Suppressor macrophage treated with lipopolysaccharide for 1 hour (primary cell): ENCODE results near the gene NSMF.
A peak's percentile ranks its signal among the peaks of the same experiment; 100 is the strongest.

ENCODE experiments used
- DNase-seq, 3 donors: peaks; one replicate each; pipeline ENCODE4 v3.0.0-alpha.2; 2020 to 2022

NSMF gene

DNA sequence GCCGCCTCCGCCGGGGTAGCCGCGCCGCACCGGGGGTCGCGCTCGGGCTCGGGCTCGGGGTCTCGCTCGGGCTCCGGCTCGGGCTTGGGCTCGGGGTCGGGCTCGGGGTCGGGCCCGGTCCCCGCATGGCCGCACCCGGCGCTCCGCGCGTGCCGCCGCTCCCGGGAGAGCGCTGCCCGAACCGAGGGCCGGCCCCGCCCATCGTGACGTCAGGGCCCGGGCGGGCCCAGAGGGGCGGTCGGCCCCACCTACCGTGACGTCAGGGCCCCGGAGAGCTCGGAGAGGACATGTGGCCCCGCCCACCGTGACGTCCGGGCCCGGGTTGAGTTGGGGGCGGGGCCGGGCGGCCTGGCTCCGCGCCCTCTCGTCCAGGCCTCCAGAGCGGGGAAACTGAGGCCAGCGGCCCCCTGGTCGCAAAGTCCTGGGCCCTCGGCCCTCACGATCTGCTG lies at the start of gene NSMF:
TSS of gene NSMF (minus strand) at position 183 of the 449 bp plus-strand sequence. CDS start 232 bp downstream, outside the sequence.
- peak; percentile 96 to 100 (median 99) for DNase-seq

- no peak for DNase-seq
These were observed 47.6 kb upstream of the NSMF start for GRCh38 chr9:137506702-137507171.

DNA sequence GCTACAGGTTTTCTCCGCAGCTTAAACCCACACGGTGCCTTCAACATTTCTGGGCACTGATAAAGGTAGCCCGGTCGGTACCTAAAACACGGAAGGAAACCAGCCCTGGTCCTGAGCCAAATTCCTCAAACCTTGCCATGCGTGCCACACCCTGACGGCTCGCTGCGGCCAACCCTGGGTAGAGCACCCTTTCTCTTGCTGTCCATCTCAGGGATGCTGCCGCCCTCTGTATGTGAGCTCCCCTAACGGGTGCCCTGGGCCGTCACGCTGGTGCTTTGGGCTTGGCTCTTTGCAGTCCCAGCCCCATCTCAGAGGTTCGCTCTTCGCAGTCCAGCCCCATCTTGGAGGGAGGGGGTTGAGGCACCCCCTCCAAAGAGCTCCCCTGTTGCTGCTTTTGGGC lies 47.1 kb upstream of the NSMF start:
- no peak for DNase-seq

GRCh38 chr9:137505421-137506140 lies 46.4 kb upstream of the NSMF start:
- DNase-seq: no peak

DNA sequence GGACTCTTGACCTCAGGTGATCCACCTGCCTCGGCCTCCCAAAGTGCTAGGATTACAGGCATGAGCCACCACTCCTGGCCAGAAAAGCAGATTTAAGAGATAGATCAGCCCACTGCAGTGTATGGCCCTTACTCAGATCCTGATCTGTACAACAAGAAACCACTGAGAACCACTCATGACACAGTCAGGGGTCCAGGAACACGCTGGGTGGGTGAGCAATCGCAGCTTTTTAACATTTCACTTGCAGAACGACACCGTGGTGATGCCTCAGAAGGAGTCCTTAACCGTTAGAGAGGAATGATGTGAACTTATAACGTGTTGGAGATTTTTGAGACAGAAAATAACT lies 45.3 kb upstream of the NSMF start:
- no peak for DNase-seq

GRCh38 chr9:137502008-137502911 lies 43.1 kb upstream of the NSMF start:
- no peak for DNase-seq

GRCh38 chr9:137501457-137501856 lies 42.3 kb upstream of the NSMF start:
- DNase-seq: no peak

DNA sequence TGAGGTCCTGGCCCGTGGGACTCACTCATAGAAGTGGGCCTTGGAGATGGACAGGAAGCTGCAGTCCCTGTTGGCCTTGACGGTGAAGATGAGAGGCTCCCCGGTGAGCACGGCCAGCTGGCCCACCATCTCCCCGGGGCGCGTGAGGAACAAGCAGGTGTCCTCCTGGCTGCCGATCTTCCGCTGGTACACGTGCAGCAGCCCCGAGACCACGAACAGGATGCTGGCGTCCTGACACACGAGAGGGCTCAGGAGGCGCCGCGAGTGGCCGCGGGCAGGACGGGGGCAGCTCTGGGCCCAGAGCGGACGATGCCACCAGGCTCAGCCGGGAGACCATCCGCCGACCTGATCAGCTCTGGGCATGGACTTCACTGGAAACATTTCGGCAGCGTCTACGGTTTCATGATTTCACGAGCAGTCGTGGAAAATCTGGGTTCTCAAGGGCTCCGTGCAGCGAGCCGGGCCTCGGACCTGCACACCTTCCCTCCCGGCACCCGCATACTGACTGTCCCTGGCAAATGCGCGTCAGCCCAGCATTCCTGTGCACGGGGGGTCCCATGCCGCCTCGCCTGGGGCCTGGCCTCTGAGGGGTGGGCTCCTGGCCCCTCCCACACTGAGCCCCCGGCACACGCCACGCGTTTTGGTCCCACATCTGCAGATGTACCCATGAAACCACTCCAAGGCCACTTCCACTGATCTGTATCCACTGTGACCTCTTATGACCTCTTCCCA lies 41.7 kb upstream of the NSMF start:
- DNase-seq: no peak

GRCh38 chr9:137499858-137500661 lies 40.9 kb upstream of the NSMF start:
- DNase-seq: no peak

- no peak for DNase-seq
These were observed 40.3 kb upstream of the NSMF start for GRCh38 chr9:137499416-137499815.

DNA sequence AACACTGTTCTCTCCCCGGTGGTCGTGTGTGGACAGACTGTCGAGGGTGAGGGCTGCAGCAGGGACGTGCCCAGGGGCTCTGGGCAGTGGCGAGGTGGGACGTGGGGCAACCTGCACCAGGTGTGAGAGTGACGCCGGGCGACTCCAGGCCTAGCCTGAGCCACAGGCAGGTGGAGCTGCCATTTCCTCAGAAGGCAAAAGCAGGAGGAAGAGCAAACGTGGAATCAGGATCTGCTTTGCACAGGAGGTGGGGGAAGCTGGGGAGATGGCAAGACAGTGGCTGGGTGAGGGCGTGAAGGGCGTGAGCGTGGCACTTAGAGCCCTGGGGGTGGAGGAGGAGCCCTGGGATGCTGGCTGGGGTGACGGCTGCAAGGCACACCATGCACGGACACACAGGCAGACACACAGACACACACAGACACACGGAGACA lies 39.6 kb upstream of the NSMF start:
- DNase-seq: no peak

- no peak for DNase-seq
These were observed 39.0 kb upstream of the NSMF start for GRCh38 chr9:137497921-137498719.

DNA sequence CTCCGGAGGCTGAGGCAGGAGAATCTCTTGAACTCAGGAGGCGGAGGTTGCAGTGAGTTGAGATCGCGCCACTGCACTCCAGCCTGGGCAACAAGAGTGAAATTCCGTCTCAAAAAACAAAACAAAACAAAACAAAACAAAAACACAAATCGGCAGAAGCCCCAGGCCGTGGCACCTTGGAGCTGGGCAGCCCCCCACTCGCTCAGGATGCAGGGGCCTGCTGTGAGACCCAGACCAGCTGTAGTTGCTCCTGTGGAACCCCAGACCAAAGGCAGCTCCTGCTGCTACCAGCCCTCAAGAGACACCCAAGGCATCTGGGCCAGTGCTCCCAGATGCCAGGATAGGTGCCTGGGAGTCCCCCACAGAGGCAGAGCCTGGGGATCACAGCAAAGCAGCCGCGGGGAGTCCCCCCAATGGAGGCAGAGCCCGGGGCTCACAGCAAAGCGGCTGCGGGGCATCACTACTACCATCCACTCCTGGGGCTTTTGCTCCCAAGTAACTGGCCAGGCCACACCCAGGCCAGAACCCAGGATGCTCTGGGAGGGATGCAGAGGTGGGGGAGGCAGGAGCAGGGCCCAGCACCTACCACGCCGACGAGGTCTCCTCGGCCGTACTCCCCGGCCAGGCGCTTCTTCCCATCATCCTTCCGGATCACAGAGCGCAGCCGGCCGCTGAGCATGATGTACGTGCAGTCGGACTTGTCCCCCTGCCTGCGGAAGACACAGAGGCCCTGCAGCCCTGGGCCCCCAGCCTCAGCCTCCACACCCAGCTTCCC lies 37.7 kb upstream of the NSMF start:
- no peak for DNase-seq

- DNase-seq: no peak
These were observed 35.6 kb upstream of the NSMF start for GRCh38 chr9:137494550-137495351.

- DNase-seq: peak; percentile 73 to 78 (median 74)
These were observed 35.0 kb upstream of the NSMF start for GRCh38 chr9:137494104-137494544.

DNA sequence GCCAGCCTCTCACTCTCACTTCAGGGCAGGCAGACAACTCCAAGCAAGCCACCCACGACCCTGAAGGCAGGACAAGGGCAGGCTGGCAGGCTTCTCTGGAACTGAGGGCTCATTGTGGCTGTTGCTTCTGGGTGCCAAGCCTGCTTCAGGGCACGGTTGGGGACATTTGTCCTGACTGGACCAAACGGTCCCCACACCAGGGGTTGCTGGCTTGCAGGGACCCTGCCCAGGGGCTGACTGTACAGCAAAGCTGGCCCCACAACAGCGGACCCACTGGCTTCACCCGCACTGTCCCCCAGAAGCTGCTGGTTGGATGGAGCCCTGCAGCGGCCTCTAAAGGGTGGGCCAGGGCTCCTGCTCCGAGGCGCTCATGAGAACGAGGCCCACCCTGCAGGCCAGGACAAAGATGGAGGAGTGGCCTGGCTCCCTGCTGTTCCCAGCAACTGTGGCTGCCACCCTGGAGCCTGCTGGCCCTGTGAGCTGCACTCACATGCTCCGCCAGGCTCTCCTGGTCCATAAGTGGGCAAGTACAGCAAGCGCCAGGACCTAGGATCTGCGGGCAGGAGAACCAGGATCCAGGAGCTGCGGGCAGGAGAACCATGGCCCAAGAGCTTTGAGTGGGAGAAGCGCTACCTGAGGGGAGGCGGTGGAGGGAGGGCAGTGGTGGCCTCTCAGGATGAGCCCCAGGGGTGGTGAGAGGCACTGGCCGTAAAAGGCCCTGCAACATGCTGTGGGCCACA lies 34.4 kb upstream of the NSMF start:
- DNase-seq: no peak

GRCh38 chr9:137492464-137493363 lies 33.6 kb upstream of the NSMF start:
- peak in 2 of 3 donors; percentile 21 to 46 for DNase-seq
